ENCODE results near the gene AFG1L. TPM values are rescaled to one million over a fixed set of nuclear protein-coding genes. Genes with fewer than 3 reads are reported as not detected.
"Not testable (repeated sequence)": the region's sequence is repeated elsewhere in the genome, so short reads cannot be mapped to it uniquely, and the experiment has no call there.

Gene AFG1L
- 3.8 and 4.6 TPM in 2 replicates for total RNA-seq (2014; rRNA removed; shearing (Covaris generic); ENCODE audit: low replicate concordance)

GRCh38 chr6:108294727-108295625 lies at the start of gene AFG1L:
TSS of gene AFG1L (plus strand) at chr6:108295054. CDS start at chr6:108295080, 26 bp downstream.
- peak within 1 kb of the TSS; percentile 72 for H3K4me3 ChIP-seq

GRCh38 chr6:108245095-108245494 lies 49.8 kb upstream of the AFG1L start:
- DNase-seq, H3K27me3 ChIP-seq, H3K4me3 ChIP-seq: not testable (repeated sequence)
- Histone ChIP-seq H3K9me3 (peaks cover 13% of the 10 kb centered on the region), H3K36me3 (peaks cover 35% of the 10 kb centered on the region)

More at GRCh38 chr6:108294727-108295625, at the start of gene AFG1L:
- no peaks in the 10 kb centered on the region for H3K27me3 ChIP-seq
- H3K9me3 ChIP-seq = no peaks in the 10 kb centered on the region
- DNase-seq = peak; percentile 98
- no peaks in the 10 kb centered on the region for H3K36me3 ChIP-seq

GRCh38 chr6:108247965-108248536 lies 46.8 kb upstream of the AFG1L start:
- Histone ChIP-seq H3K36me3 (peaks cover 12% of the 10 kb centered on the region), H3K9me3 (peaks cover 4% of the 10 kb centered on the region; the same call in 1 of the 2 replicates), H3K4me3 (no peak overlapping the region), H3K27me3 (no peaks in the 10 kb centered on the region)
- DNase-seq = no peak

- H3K27me3 ChIP-seq = no peaks in the 10 kb centered on the region
- H3K36me3 ChIP-seq = peaks cover 12% of the 10 kb centered on the region
- H3K4me3 ChIP-seq = no peak overlapping the region
- H3K9me3 ChIP-seq = 0 out of 2 replicates have a peak, but pooled peaks cover 2% of the 10 kb centered on the region
- no peak for DNase-seq
These were observed 44.5 kb upstream of the AFG1L start for GRCh38 chr6:108250240-108250866.

GRCh38 chr6:108251252-108251651 lies 43.6 kb upstream of the AFG1L start:
- H3K36me3 ChIP-seq = peaks cover 9% of the 10 kb centered on the region
- H3K4me3 ChIP-seq = no peak overlapping the region
- no peak for DNase-seq
- no peaks in the 10 kb centered on the region for H3K27me3 ChIP-seq
- H3K9me3 ChIP-seq = no peaks in the 10 kb centered on the region

- Histone ChIP-seq H3K27me3 (no peaks in the 10 kb centered on the region), H3K36me3 (peaks cover 11% of the 10 kb centered on the region), H3K4me3 (no peak overlapping the region), H3K9me3 (no peaks in the 10 kb centered on the region)
- no peak for DNase-seq
These were observed 42.8 kb upstream of the AFG1L start for GRCh38 chr6:108252055-108252454.

- DNase-seq = no peak
- Histone ChIP-seq H3K36me3 (peaks cover 11% of the 10 kb centered on the region), H3K9me3 (no peaks in the 10 kb centered on the region), H3K27me3 (no peaks in the 10 kb centered on the region), H3K4me3 (no peak overlapping the region)
These were observed 41.6 kb upstream of the AFG1L start for GRCh38 chr6:108253241-108253640.

- H3K9me3 ChIP-seq = no peaks in the 10 kb centered on the region
- no peak overlapping the region for H3K4me3 ChIP-seq
- no peaks in the 10 kb centered on the region for H3K27me3 ChIP-seq
- peaks cover 14% of the 10 kb centered on the region for H3K36me3 ChIP-seq
- DNase-seq = no peak
These were observed 40.1 kb upstream of the AFG1L start for GRCh38 chr6:108254433-108255410.

- H3K9me3 ChIP-seq = no peaks in the 10 kb centered on the region
- peak; percentile 42 for DNase-seq
- no peaks in the 10 kb centered on the region for H3K27me3 ChIP-seq
- H3K4me3 ChIP-seq = peak overlapping the region; percentile 93
- H3K36me3 ChIP-seq = peaks cover 8% of the 10 kb centered on the region; the same call in 1 of the 2 replicates
These were observed 34.6 kb upstream of the AFG1L start for GRCh38 chr6:108260126-108260808.

- no peaks in the 10 kb centered on the region for H3K27me3 ChIP-seq
- peaks cover 5% of the 10 kb centered on the region; the same call in 1 of the 2 replicates for H3K36me3 ChIP-seq
- peak within 1 kb of the TSS; percentile 93 for H3K4me3 ChIP-seq
- no peaks in the 10 kb centered on the region for H3K9me3 ChIP-seq
- DNase-seq = peak; percentile 98
These were observed 33.9 kb upstream of the AFG1L start, which contains the start of gene SNX3 for GRCh38 chr6:108260809-108261569. TSS of gene SNX3 (minus strand) at chr6:108261040. CDS start at chr6:108260921, 119 bp downstream.

- Histone ChIP-seq H3K27me3 (no peaks in the 10 kb centered on the region), H3K9me3 (no peaks in the 10 kb centered on the region), H3K4me3 (no peak overlapping the region), H3K36me3 (0 out of 2 replicates have a peak, but pooled peaks cover 3% of the 10 kb centered on the region)
- DNase-seq = no peak
These were observed 31.5 kb upstream of the AFG1L start for GRCh38 chr6:108263371-108263770.

GRCh38 chr6:108268845-108269244 lies 26.0 kb upstream of the AFG1L start:
- Histone ChIP-seq H3K27me3 (no peaks in the 10 kb centered on the region), H3K36me3 (no peaks in the 10 kb centered on the region), H3K4me3 (peak overlapping the region; percentile 25), H3K9me3 (no peaks in the 10 kb centered on the region)
- DNase-seq = no peak

- H3K9me3 ChIP-seq, H3K4me3 ChIP-seq, H3K27me3 ChIP-seq, H3K36me3 ChIP-seq, DNase-seq: not testable (repeated sequence)
These were observed 24.9 kb upstream of the AFG1L start for GRCh38 chr6:108269955-108270354.

- DNase-seq = no peak
- no peaks in the 10 kb centered on the region for H3K36me3 ChIP-seq
- no peaks in the 10 kb centered on the region for H3K27me3 ChIP-seq
- H3K4me3 ChIP-seq = no peak overlapping the region
- no peaks in the 10 kb centered on the region for H3K9me3 ChIP-seq
These were observed 20.3 kb upstream of the AFG1L start for GRCh38 chr6:108274546-108274945.

GRCh38 chr6:108275976-108276375 lies 18.9 kb upstream of the AFG1L start:
- Histone ChIP-seq H3K36me3 (no peaks in the 10 kb centered on the region), H3K27me3 (no peaks in the 10 kb centered on the region), H3K9me3 (no peaks in the 10 kb centered on the region), H3K4me3 (no peak overlapping the region)
- DNase-seq = no peak
